Measurements from ENCODE around the gene KHDRBS2.
"Not testable (repeated sequence)": the region's sequence is repeated elsewhere in the genome, so short reads cannot be mapped to it uniquely, and the experiment has no call there.

The KHDRBS2 gene

DNA sequence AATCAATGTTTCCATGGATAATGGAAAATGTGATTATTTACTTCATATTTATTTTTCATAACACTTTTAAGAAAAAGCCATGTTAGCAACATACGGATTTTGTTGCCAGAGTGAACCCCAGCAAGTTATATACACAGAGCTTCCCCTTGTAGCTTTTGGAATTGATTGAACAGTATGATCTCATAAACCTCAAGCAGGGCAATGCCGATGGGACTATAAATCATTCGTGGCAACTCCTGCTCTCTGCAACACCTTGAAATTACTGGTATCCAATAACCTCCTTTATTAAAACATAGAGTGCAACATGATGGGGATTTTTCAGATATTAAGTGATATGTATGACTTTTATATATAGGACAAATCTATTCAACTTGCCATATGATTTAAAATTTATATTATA, 428.5 kb downstream of the KHDRBS2 start:
- Histone ChIP-seq H3K4me2 (no peak overlapping the region), H3K9ac (no peak overlapping the region), H3K4me3 (no peak overlapping the region), H3K36me3 (no peaks in the 10 kb centered on the region), H3K27me3 (no peaks in the 10 kb centered on the region), H3K9me3 (replicated peaks in 1 of 11) (peaks cover 0 to 5% (median 0%) of the 10 kb centered on the region in 11 experiments; a peak in 2 of 22 replicates), H3K4me1 (peaks cover 0 to 3% (median 0%) of the 10 kb centered on the region in 10 experiments; a peak in 1 of 20 replicates), H3K27ac (no peak overlapping the region), H4K20me1 (no peaks in the 10 kb centered on the region)
- TF ChIP-seq Cebpa-rat (IDR thresholded peaks at IDR 0.05), result no peak

DNA sequence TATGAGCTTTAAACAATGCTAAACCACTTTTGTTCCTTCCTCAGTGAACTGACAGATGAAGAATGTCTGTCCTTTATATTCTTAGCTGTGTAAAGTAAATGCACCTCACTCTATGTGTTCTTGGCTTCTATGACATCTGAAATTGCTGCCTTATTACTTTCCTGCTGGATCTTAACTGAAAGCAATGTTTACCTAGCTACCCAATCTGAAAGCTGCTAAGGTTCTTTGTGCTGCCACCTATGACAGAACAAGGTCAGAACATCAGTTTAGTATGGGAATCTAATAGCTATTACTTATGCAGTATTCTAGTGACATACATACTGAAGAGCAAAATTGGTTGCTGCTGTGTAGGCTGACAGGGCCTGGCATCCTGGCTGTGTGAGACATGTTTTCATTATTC, 444.1 kb downstream of the KHDRBS2 start:
- no peaks in the 10 kb centered on the region for H3K4me1 ChIP-seq
- H4K20me1 ChIP-seq, result no peaks in the 10 kb centered on the region
- H3K36me3 ChIP-seq, result no peaks in the 10 kb centered on the region
- H3K27ac ChIP-seq, result no peak overlapping the region
- H3K27me3 ChIP-seq, result no peaks in the 10 kb centered on the region
- H3K4me2 ChIP-seq, result no peak overlapping the region
- no peak for TF ChIP-seq Cebpa-rat (IDR thresholded peaks at IDR 0.05)
- H3K4me3 ChIP-seq, result no peak overlapping the region
- H3K9me3 ChIP-seq (replicated peaks in 1 of 11), result no peaks in the 10 kb centered on the region
- H3K9ac ChIP-seq, result no peak overlapping the region

DNA sequence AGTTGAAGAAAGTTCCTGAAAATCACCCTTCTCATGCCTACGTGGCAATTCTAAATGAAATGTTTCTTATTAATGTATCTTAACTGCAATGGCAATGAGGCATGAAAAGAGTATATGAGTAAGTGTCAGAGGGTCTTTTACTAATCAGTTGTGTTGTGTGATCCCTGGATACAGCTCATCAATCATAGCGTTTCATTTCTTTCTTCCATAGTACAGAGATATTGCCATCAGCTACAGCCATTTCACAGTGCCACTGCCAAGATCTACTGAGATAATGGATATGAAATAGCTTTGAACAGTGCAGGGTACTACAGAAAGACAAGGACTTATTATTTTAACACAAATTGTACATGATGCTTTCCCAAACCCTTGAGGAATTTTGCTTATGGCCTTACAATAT, 450.8 kb downstream of the KHDRBS2 start:
- Histone ChIP-seq H3K9ac (no peak overlapping the region), H3K27me3 (no peaks in the 10 kb centered on the region), H3K36me3 (no peaks in the 10 kb centered on the region), H4K20me1 (no peaks in the 10 kb centered on the region), H3K27ac (no peak overlapping the region), H3K9me3 (replicated peaks in 1 of 11) (no peaks in the 10 kb centered on the region), H3K4me2 (no peak overlapping the region), H3K4me1 (no peaks in the 10 kb centered on the region), H3K4me3 (no peak overlapping the region)
- TF ChIP-seq Cebpa-rat (IDR thresholded peaks at IDR 0.05), result no peak

DNA sequence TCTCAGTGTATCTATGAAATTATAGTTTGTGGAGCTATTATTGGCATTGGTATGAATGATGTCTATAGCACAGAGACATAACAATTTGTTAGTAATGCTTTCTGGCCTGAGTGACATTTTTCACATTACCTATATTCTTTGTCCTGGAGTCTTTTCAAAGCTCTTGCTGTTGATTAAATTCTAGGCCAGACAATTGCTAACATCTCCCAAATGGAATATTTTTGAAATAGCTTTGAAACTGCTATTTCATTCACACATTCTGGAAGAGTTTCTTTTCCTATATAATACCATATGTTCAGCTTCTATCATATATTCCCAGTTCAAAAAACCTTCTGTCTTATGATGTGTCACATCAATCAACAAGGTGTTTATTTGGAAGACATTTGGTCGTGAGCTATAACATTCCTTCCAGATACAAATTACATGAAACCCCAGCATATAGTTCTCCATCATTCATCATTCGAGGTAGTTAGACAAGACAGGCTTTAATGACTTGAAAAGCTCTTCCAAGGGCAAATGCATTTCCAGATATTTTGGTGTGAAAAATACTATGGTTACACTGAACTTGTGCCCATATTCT, 452.8 kb downstream of the KHDRBS2 start:
- Histone ChIP-seq H3K9me3 (replicated peaks in 1 of 11) (no peaks in the 10 kb centered on the region), H3K4me1 (no peaks in the 10 kb centered on the region), H3K4me3 (no peak overlapping the region), H3K27me3 (no peaks in the 10 kb centered on the region), H3K4me2 (no peak overlapping the region), H3K36me3 (no peaks in the 10 kb centered on the region), H3K9ac (no peak overlapping the region), H4K20me1 (no peaks in the 10 kb centered on the region), H3K27ac (no peak overlapping the region)
- no peak for TF ChIP-seq Cebpa-rat (IDR thresholded peaks at IDR 0.05)

DNA sequence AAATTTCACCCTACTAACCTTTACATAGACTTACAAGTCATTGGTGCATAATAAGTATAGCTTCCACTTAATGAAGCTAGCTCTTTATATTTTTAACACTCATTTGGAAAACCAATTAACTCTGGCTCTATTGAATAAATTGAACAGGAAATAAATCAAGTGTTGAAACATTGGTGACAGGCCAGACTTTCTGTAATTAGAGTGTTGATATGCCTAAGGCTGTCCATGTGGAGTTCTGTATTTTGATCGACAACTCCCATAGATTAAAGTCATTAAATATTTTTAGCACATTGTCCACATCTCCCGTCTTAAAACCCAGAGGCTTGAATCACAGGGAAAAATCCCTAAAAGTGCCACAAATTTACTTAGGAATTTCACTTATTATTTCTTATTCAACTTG, 468.3 kb downstream of the KHDRBS2 start:
- no peaks in the 10 kb centered on the region for H3K27me3 ChIP-seq
- H3K4me2 ChIP-seq, result no peak overlapping the region
- TF ChIP-seq Cebpa-rat (IDR thresholded peaks at IDR 0.05), result no peak
- peaks cover 0 to 9% (median 6%) of the 10 kb centered on the region in 10 experiments; a peak in 14 of 20 replicates for H3K4me1 ChIP-seq
- no peak overlapping the region for H3K27ac ChIP-seq
- no peaks in the 10 kb centered on the region for H3K36me3 ChIP-seq
- H3K9ac ChIP-seq, result no peak overlapping the region
- H3K4me3 ChIP-seq, result no peak overlapping the region
- H4K20me1 ChIP-seq, result no peaks in the 10 kb centered on the region
- H3K9me3 ChIP-seq (replicated peaks in 1 of 11), result no peaks in the 10 kb centered on the region

DNA sequence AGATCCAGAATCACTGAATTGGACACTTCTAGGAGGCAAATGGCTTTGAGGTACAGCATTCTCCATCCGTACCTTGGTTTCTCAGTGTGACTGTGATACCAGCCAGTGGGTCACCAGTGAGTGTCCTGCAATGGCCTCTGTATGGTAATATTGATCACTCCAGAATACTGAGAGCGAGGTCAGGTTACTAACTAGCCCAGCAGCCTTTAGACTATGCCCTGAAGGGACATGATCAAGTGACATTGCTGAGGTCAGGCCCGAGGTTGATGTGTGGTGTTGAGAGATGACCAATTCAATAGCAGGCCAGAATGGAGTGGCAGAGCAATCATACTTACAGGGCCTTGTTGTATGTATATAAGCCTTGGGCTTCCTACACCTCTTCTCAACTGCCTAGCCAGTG, 476.0 kb downstream of the KHDRBS2 start:
- Histone ChIP-seq H3K27ac (no peak overlapping the region), H3K4me3 (no peak overlapping the region), H3K27me3 (no peaks in the 10 kb centered on the region), H3K4me1 (peaks cover 0 to 4% (median 2%) of the 10 kb centered on the region in 10 experiments; a peak in 13 of 20 replicates), H3K36me3 (no peaks in the 10 kb centered on the region), H3K9me3 (replicated peaks in 1 of 11) (no peaks in the 10 kb centered on the region), H3K4me2 (no peak overlapping the region), H3K9ac (no peak overlapping the region), H4K20me1 (no peaks in the 10 kb centered on the region)
- no peak for TF ChIP-seq Cebpa-rat (IDR thresholded peaks at IDR 0.05)

DNA sequence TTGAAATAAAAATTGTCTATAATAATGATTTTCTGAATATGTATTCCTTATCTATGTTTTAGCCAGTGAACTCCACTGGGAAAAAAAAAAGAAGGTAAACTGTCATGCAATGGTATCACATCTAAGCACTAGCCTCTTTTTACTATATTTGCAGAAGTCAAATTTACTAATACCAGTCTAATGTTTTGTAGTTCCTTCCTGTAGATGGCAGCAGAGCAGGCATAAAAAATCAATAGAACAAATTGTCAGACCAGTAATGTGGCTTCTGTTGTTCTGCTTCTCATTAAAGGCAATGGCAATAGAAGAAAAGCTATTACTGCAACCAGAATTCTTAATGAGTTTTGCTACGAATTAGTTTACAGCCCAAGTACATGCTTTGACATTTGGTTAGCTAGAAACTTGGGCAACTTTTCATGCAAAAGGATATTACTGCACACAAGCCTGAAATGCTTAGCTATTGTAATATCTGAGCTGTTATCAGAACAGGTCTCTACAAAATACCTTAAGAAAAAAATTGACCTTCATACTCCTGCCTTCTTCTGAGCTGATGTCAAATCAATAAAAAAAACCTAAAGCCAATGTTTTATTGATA, 476.9 kb downstream of the KHDRBS2 start:
- no peak for TF ChIP-seq Cebpa-rat (IDR thresholded peaks at IDR 0.05)
- Histone ChIP-seq H3K27ac (no peak overlapping the region), H3K27me3 (no peaks in the 10 kb centered on the region), H3K9me3 (replicated peaks in 1 of 11) (peaks cover 0 to 6% (median 0%) of the 10 kb centered on the region in 11 experiments; a peak in 1 of 22 replicates), H3K36me3 (no peaks in the 10 kb centered on the region), H3K4me2 (no peak overlapping the region), H3K4me3 (no peak overlapping the region), H4K20me1 (no peaks in the 10 kb centered on the region), H3K4me1 (no peaks in the 10 kb centered on the region), H3K9ac (no peak overlapping the region)

DNA sequence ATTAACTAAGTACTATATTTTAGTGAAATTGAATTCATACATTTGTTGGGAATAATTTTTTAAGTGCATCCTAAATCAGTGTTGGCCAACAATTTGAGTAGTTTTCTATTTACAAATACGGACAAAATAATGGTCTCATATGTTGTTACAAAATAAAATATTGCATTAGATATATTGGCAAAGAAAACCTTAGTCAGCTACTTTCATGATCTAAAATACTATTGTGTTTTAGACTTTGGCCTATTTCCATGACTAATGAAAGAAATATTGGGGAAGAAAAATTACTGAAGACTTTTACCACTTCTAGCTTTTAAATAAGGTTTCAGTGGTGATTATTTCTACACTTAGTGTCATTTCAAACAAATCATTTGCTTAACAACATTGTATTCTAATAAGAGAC, 498.0 kb downstream of the KHDRBS2 start:
- TF ChIP-seq Cebpa-rat (IDR thresholded peaks at IDR 0.05), result no peak

DNA sequence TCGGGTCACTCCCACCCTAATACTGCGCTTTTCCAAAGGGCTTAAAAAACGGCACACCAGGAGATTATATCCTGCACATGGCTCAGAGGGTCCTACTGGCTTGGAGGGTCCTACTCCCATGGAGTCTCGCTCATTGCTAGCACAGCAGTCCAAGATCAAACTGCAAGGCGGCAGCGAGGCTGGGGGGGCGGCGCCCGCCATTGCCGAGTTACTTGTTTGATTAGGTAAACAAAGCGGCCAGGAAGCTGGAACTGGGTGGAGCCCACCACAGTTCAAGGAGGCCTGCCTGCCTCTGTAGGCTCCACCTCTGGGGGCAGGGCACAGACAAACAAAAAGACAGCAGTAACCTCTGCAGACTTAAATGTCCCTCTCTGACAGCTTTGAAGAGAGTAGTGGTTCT, 516.6 kb downstream of the KHDRBS2 start:
- not testable (repeated sequence) for H3K4me2 ChIP-seq; H3K9me3 ChIP-seq (replicated peaks in 1 of 11); H4K20me1 ChIP-seq; H3K9ac ChIP-seq; H3K27ac ChIP-seq; H3K36me3 ChIP-seq; H3K4me3 ChIP-seq; H3K4me1 ChIP-seq; H3K27me3 ChIP-seq

More for the DNA sequence above, 498.0 kb downstream of the KHDRBS2 start:
- no peaks in the 10 kb centered on the region for H3K36me3 ChIP-seq
- H4K20me1 ChIP-seq, result no peaks in the 10 kb centered on the region
- H3K9me3 ChIP-seq (replicated peaks in 1 of 11), result no peaks in the 10 kb centered on the region
- H3K27ac ChIP-seq, result no peak overlapping the region
- H3K4me1 ChIP-seq, result no peaks in the 10 kb centered on the region
- no peaks in the 10 kb centered on the region for H3K27me3 ChIP-seq
- H3K4me2 ChIP-seq, result no peak overlapping the region
- no peak overlapping the region for H3K4me3 ChIP-seq
- no peak overlapping the region for H3K9ac ChIP-seq

DNA sequence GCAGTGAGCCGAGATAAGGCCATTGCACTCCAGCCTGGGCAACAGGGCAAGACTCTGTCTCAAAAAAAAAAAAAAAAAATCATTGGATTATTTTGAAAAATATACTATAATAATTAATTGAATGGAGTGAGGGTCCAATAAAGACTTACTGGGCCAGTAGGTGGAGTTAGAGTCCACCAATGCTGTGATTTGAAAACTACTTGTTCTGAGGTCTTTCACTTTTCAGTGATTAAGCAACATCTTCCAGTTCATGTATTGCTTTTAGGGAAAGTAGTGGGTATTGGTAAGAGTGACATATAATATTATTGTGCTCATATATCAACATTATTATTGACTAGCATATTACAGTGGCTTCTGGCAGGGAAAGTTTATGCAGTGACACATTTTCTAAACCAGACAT, 530.3 kb downstream of the KHDRBS2 start:
- no peaks in the 10 kb centered on the region for H3K36me3 ChIP-seq
- H3K9me3 ChIP-seq (replicated peaks in 1 of 11), result no peaks in the 10 kb centered on the region
- H3K4me2 ChIP-seq, result no peak overlapping the region
- H3K9ac ChIP-seq, result no peak overlapping the region
- no peak overlapping the region for H3K27ac ChIP-seq
- H4K20me1 ChIP-seq, result no peaks in the 10 kb centered on the region
- no peak for TF ChIP-seq Cebpa-rat (IDR thresholded peaks at IDR 0.05)
- H3K27me3 ChIP-seq, result no peaks in the 10 kb centered on the region
- no peaks in the 10 kb centered on the region for H3K4me1 ChIP-seq
- H3K4me3 ChIP-seq, result no peak overlapping the region
